Transverse colon (tissue), 4 donors: ENCODE measurements around the gene WNT11. TPM values are rescaled to one million over a fixed set of nuclear protein-coding genes. Genes with fewer than 3 reads are reported as not detected.

Experiments used
- DNase-seq: peaks from one replicate; pipeline ENCODE4 v3.0.0-alpha.2; 2019
- H3K27ac ChIP-seq, 4 donors: fragments of 200-600 bp; sonication (generic); 2 replicates each; pipeline ENCODE4 v1.5.1; 2016 to 2018; ENCODE audit warnings: inconsistent platforms in 4 of 4
- H3K27me3 ChIP-seq: fragments of 200-600 bp; sonication (generic); 2 replicates; pipeline ENCODE4 v1.5.1; 2017; ENCODE audit warnings: inconsistent platforms
- H3K36me3 ChIP-seq, 4 donors: fragments of 200-600 bp; sonication (generic); 2 replicates each; pipeline ENCODE4 v1.5.1; 2017 to 2019; ENCODE audit warnings: inconsistent platforms in 4 of 4
- H3K4me1 ChIP-seq, 4 donors: fragments of 200-600 bp; sonication (generic); 2 replicates each; pipeline ENCODE4 v1.5.1; 2017 to 2020; ENCODE audit warnings: inconsistent platforms in 4 of 4
- H3K4me3 ChIP-seq, 4 donors: fragments of 200-600 bp; sonication (generic); 1 replicate in 1 of 4; 2 replicates in 3 of 4; pipeline versions ENCODE4 v1.5.1 to v1.6.1; 2017 to 2019; ENCODE audit warnings: inconsistent platforms in 4 of 4
- H3K9me3 ChIP-seq, 2 donors: fragments of 200-600 bp; sonication (generic); 2 replicates each; pipeline ENCODE4 v1.5.1; 2017 to 2019; ENCODE audit warnings: inconsistent platforms in 2 of 2
- EP300 ChIP-seq: sonication (generic); formaldehyde crosslinking; IDR thresholded peaks from one replicate; pipeline ENCODE4 v1.6.1; 2017; ENCODE audit warnings: antibody characterized with exemption, low read depth
- POLR2A ChIP-seq: fragments of 450-650 bp; IDR thresholded peaks from one replicate; pipeline ENCODE4 v1.6.1; 2016; ENCODE audit warnings: antibody characterized with exemption, mild to moderate bottlenecking, moderate library complexity
- POLR2AphosphoS5 ChIP-seq, 3 donors: sonication (generic); formaldehyde crosslinking; IDR thresholded peaks; one replicate each; pipeline ENCODE4 v1.6.1; 2016; ENCODE audit warnings: antibody characterized with exemption in 3 of 3
- WGBS, 2 donors: methylation state at CpG; one replicate each; pipeline ENCODE4 v1.1.5; 2018; ENCODE audit warnings: low coverage in 1 of 2; 5-methylcytosine and 5-hydroxymethylcytosine counted together
- in situ Hi-C, 4 donors: fragments of 200-750 bp; cut with MboI; loops; one replicate each; pipeline versions ENCODE4 v1.15.0 to v1.15.1; 2017; ENCODE audit warnings: low sequenced_read_pairs in 3 of 4, low pct_ligation_motif_present in 1 of 4, low pct_unique_long_range_greater_than_20kb in 1 of 4
- intact Hi-C: fragments of 100-400 bp; cut with DNase I; formaldehyde crosslinking; loops from one replicate; pipeline ENCODE4 v1.15.1; 2023; ENCODE audit warnings: low total_unique reads
- total RNA-seq, 4 donors: library from RNA; depleted of rRNA; stranded (reverse); fragments of >200 nt; gene quantifications; one replicate each; pipeline ENCODE4 v1.1.0, GENCODE V29; 2016
- TF ChIP-seq, protein P1 (sequence below), 5 experiments: fragments of 200-600 bp in 3 of 5; fragments of 450-650 bp in 2 of 5; sonication (generic) in 3 of 5; IDR thresholded peaks; 1 replicate in 2 of 5; 2 replicates in 3 of 5; pipeline ENCODE4 v1.5.1; 2016 to 2017; ENCODE audit warnings: antibody characterized with exemption in 5 of 5, inconsistent platforms in 3 of 5, mild to moderate bottlenecking in 2 of 5, moderate library complexity in 1 of 5

WNT11 gene
- total RNA-seq, 4 donors from 2014 or later: 2.4 to 14.6 (median 9.9) TPM

GRCh38 chr11:76229690-76230240 is 23.5 kb upstream of the WNT11 start:
- in situ Hi-C loops: no loop called here
- H3K27ac ChIP-seq: no peak overlapping the region
- no peaks in the 10 kb centered on the region for H3K36me3 ChIP-seq
- no peak for DNase-seq
- 30 to 89% methylated on average over 2 to 8 of the region's 8 CpGs for WGBS, 2 donors
- intact Hi-C loops: no loop called here
- no peak overlapping the region for H3K4me3 ChIP-seq
- no peaks in the 10 kb centered on the region for H3K9me3 ChIP-seq
- H3K4me1 ChIP-seq: peaks cover 4 to 25% (median 10%) of the 10 kb centered on the region in 4 donors
- TF ChIP-seq, protein P1, sequence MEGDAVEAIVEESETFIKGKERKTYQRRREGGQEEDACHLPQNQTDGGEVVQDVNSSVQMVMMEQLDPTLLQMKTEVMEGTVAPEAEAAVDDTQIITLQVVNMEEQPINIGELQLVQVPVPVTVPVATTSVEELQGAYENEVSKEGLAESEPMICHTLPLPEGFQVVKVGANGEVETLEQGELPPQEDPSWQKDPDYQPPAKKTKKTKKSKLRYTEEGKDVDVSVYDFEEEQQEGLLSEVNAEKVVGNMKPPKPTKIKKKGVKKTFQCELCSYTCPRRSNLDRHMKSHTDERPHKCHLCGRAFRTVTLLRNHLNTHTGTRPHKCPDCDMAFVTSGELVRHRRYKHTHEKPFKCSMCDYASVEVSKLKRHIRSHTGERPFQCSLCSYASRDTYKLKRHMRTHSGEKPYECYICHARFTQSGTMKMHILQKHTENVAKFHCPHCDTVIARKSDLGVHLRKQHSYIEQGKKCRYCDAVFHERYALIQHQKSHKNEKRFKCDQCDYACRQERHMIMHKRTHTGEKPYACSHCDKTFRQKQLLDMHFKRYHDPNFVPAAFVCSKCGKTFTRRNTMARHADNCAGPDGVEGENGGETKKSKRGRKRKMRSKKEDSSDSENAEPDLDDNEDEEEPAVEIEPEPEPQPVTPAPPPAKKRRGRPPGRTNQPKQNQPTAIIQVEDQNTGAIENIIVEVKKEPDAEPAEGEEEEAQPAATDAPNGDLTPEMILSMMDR (IDR thresholded peaks at IDR 0.05): no peak
- no peak for TF ChIP-seq EP300
- TF ChIP-seq POLR2AphosphoS5 (IDR thresholded peaks at IDR 0.05): no peak
- TF ChIP-seq POLR2A: no peak
- no peaks in the 10 kb centered on the region for H3K27me3 ChIP-seq

- no peak overlapping the region for H3K4me3 ChIP-seq
- in situ Hi-C loops (no loop called here), intact Hi-C loops (no loop called here)
- no peak for TF ChIP-seq POLR2A
- no peak for TF ChIP-seq POLR2AphosphoS5 (IDR thresholded peaks at IDR 0.05)
- no peak for TF ChIP-seq EP300
- TF ChIP-seq, protein P1 (IDR thresholded peaks at IDR 0.05): no peak
- no peaks in the 10 kb centered on the region for H3K36me3 ChIP-seq
- H3K27ac ChIP-seq: no peak overlapping the region
- no peaks in the 10 kb centered on the region for H3K27me3 ChIP-seq
- peaks cover 0 to 15% (median 2%) of the 10 kb centered on the region in 4 donors for H3K4me1 ChIP-seq
- 89 to 100% methylated on average over 5 of the region's 5 CpGs for WGBS, 2 donors
- H3K9me3 ChIP-seq: no peaks in the 10 kb centered on the region
- no peak for DNase-seq
These were observed 22.5 kb upstream of the WNT11 start for GRCh38 chr11:76228875-76229149.

- Histone ChIP-seq H3K27ac (no peak overlapping the region), H3K4me3 (no peak overlapping the region), H3K36me3 (no peaks in the 10 kb centered on the region), H3K27me3 (no peaks in the 10 kb centered on the region), H3K4me1 (peaks cover 0 to 13% (median 2%) of the 10 kb centered on the region in 4 donors), H3K9me3 (no peaks in the 10 kb centered on the region)
- no peak for TF ChIP-seq POLR2A
- TF ChIP-seq, protein P1 (IDR thresholded peaks at IDR 0.05): no peak
- no peak for TF ChIP-seq EP300
- no peak for TF ChIP-seq POLR2AphosphoS5 (IDR thresholded peaks at IDR 0.05)
- DNase-seq: no peak
- 49 to 73% methylated on average over 2 to 15 of the region's 15 CpGs for WGBS, 2 donors
- in situ Hi-C loops: no loop called here
- intact Hi-C loops: no loop called here
These were observed 22.0 kb upstream of the WNT11 start for GRCh38 chr11:76228071-76228874.

DNA sequence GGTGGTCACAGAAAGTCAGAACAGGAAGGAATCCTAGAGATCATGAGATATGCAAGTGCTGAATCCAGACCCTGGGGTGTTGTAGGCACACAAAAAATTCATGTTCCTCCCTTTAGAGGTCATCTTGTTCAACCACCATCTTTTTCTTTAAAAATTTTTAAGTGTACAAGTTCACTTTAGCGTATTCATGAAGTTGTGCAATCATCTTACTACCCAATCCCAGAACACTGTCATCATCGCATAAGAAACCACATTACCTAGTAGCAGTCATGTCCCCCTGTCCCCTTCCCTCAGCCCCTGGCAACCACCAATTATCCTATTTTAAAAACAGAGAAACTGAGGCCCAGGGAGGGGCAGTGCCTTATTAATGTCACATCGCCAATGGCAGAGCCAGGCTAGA is 20.3 kb upstream of the WNT11 start:
- H3K9me3 ChIP-seq: no peaks in the 10 kb centered on the region
- H3K4me3 ChIP-seq: no peak overlapping the region
- 88 to 94% methylated on average over 2 to 3 of the region's 3 CpGs for WGBS, 2 donors
- no peak for DNase-seq
- no peaks in the 10 kb centered on the region for H3K27me3 ChIP-seq
- H3K36me3 ChIP-seq: no peaks in the 10 kb centered on the region
- H3K27ac ChIP-seq: no peak overlapping the region
- intact Hi-C loops: no loop called here
- peaks cover 0 to 5% (median 0%) of the 10 kb centered on the region in 4 donors for H3K4me1 ChIP-seq
- TF ChIP-seq POLR2AphosphoS5 (IDR thresholded peaks at IDR 0.05) (no peak), POLR2A (no peak), EP300 (no peak)
- TF ChIP-seq, protein P1 (IDR thresholded peaks at IDR 0.05): no peak
- in situ Hi-C loops: no loop called here
